SH-SY5Y (cell line): ENCODE results near the gene CACNA1F.

Experiments used
- GATA2 ChIP-seq: IDR thresholded peaks from 2 replicates; pipeline ENCODE4 v1.6.1; 2011; ENCODE audit warnings: mild to moderate bottlenecking, low read depth, low read length
- GATA3 ChIP-seq: IDR thresholded peaks from 2 replicates; pipeline ENCODE4 v1.6.1; 2011; ENCODE audit warnings: low read depth, mild to moderate bottlenecking, low read length, moderate library complexity

CACNA1F gene

GRCh38 chrX:49187526-49187925 lies 45.6 kb downstream of the CACNA1F start:
- TF ChIP-seq GATA2 (no peak), GATA3 (no peak)

- TF ChIP-seq GATA3: no peak
- TF ChIP-seq GATA2: no peak
Measured at GRCh38 chrX:49187028-49187394, 46.1 kb downstream of the CACNA1F start.

- TF ChIP-seq GATA2 (no peak), GATA3 (no peak)
Measured at GRCh38 chrX:49186125-49187027, 46.8 kb downstream of the CACNA1F start, which contains the start of gene PRICKLE3. TSS of gene PRICKLE3 (minus strand) at chrX:49186373. CDS start at chrX:49186297, 76 bp downstream.

GRCh38 chrX:49184294-49185281 lies 48.6 kb downstream of the CACNA1F start:
- no peak for TF ChIP-seq GATA2
- TF ChIP-seq GATA3: no peak

- TF ChIP-seq GATA2 (no peak), GATA3 (no peak)
Measured at GRCh38 chrX:49183701-49184281, 49.3 kb downstream of the CACNA1F start.

GRCh38 chrX:49179358-49179757 lies 53.8 kb downstream of the CACNA1F start:
- TF ChIP-seq GATA3 (no peak), GATA2 (no peak)

GRCh38 chrX:49178537-49178936 lies 54.6 kb downstream of the CACNA1F start:
- TF ChIP-seq GATA2 (no peak), GATA3 (no peak)

- TF ChIP-seq GATA3 (no peak), GATA2 (no peak)
Measured at GRCh38 chrX:49177873-49178480, 55.2 kb downstream of the CACNA1F start.

GRCh38 chrX:49177338-49177833 lies 55.8 kb downstream of the CACNA1F start:
- TF ChIP-seq GATA3: no peak
- TF ChIP-seq GATA2: no peak

GRCh38 chrX:49176421-49177326 lies 56.5 kb downstream of the CACNA1F start:
- TF ChIP-seq GATA3: no peak

GRCh38 chrX:49175435-49176274 lies 57.5 kb downstream of the CACNA1F start:
- no peak for TF ChIP-seq GATA3
- TF ChIP-seq GATA2: no peak

GRCh38 chrX:49174723-49175122 lies 58.4 kb downstream of the CACNA1F start:
- TF ChIP-seq GATA3 (no peak), GATA2 (no peak)
